ENCODE measurements around the gene HOOK1.
A peak's percentile ranks its signal among the peaks of the same experiment; 100 is the strongest.

HOOK1 gene

DNA sequence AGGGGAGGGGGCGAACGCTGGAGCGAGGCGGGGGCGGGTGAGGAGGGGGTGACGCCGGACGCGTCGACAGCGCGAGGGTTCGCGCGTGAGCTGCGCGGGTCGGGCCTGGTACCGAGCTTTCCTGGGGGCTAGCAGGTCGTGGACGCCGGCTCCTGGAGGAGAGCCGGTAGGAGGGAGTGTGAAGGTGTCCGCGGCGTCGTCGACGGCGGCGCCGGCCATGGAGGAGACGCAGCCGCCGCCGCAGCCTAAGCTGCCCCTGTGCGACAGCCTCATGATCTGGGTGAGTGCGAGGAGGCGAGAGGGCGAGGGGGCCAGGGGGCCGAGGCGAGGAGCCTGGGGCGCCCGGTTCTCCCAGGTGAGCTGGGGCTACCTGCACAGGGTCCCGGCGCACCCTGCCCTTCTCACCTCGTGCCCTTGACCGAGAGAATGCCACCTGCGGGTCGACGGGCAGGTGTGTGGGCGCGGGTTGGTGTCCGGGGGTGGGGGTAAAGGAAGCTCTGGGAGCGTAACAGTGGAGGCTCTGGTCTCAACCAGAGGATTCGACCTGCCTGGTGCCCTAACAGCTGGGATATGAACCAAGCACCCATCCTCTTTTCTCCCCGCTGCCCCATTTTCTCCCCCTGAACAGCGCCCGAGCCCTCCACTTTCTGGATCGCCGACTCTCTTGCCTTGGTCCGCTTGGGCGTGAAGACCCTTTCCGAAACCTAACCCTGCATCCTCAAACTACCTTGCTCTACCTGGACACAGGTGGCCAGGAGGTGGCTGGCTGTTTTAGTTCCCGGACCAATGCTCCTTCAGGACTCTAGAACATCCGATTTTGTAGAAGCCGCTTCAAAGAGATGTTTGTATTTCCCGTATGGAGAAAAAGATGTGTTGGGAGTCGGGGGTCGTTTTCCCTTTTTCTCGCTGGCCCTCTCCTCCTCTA lies at the start of gene HOOK1:
Gene HOOK1 (plus strand): TSS at position 49 of the 925 bp plus-strand sequence. CDS start 169 bp downstream, at position 218.
- peak; percentile 36 for DNase-seq (ENCODE audit: low spot score)

DNA sequence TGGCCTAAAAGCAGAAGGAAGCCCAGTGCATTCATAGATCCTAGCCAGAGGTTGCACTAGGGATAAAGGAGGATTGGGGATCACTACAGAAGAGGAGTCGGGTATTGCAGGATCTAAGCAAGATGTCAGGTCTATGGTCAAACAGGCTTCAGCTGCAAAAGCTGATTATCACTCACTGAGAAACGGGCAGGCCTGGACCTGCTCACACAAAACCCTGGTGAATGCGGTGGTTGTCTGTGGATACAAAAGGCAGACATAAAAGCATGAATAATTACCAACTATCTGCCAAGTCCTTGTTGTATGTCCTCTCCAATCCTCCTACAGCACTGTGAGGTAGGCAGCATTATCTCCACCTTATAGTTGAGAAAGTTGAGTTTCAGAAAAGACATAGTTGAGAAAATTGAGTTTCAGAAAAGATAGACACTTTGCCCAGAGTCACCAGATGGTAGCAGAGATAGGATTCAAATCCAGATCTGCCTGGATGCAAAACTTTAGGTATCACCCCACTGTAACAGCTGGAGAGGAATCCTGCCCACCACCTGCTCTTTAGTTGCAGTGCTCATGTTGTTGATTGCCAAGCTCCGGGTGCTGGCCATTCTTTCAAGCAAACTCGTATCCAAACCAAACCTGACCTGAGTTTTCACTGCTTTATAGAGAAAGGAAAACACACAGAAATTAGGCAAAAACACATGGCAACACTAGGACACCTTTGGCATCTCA lies 49.6 kb upstream of the HOOK1 start:
- no peak for DNase-seq (ENCODE audit: low spot score)

DNA sequence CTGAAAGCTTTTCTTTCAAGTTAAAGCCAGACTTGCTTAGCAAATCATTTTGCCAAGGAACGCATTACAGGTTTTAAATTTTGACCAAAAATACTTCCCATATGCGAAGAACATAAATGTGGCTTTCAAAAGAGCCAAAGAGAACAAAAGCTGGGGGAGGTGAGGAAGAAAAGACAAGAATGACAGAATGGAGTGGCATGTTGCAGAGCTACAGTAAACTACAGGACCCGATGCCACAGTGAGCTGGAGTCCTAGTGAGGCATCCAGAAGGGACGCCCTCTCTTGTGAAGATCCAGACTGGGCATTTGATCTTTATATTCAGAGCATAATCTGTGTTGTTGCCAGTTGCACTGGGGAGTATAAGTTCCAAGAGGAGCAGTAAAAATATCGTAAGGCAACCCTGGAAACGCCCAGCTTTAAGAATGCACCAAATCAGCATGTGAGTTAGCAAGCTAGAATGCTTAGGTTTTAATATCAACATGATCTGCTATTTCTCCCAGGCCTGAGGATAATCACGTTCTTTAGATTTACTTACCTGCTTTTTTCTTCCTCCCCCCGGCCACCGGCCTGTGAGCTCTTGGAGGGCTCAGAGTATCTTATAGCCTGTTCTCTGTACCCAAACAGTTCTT lies 48.4 kb upstream of the HOOK1 start:
- no peak for DNase-seq (ENCODE audit: low spot score)

DNA sequence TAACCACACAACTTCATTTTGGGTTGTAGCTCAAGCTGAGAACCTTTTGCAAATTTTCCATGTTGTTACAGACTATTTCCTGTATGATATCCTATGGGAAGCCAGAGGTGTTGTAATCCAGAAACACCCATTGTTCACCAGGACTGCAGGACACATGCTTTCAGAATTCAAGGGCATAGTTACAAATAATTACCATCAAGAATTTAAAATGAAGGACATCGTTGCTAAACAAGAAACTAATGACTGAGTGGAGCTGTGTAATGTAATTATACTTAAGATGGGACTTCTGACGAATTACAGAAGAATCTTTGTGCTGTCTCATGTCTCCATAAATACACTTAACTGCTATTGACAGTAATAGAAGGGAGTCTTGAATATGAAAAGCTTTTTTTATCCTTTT lies 47.6 kb upstream of the HOOK1 start:
- DNase-seq (ENCODE audit: low spot score): no peak

DNA sequence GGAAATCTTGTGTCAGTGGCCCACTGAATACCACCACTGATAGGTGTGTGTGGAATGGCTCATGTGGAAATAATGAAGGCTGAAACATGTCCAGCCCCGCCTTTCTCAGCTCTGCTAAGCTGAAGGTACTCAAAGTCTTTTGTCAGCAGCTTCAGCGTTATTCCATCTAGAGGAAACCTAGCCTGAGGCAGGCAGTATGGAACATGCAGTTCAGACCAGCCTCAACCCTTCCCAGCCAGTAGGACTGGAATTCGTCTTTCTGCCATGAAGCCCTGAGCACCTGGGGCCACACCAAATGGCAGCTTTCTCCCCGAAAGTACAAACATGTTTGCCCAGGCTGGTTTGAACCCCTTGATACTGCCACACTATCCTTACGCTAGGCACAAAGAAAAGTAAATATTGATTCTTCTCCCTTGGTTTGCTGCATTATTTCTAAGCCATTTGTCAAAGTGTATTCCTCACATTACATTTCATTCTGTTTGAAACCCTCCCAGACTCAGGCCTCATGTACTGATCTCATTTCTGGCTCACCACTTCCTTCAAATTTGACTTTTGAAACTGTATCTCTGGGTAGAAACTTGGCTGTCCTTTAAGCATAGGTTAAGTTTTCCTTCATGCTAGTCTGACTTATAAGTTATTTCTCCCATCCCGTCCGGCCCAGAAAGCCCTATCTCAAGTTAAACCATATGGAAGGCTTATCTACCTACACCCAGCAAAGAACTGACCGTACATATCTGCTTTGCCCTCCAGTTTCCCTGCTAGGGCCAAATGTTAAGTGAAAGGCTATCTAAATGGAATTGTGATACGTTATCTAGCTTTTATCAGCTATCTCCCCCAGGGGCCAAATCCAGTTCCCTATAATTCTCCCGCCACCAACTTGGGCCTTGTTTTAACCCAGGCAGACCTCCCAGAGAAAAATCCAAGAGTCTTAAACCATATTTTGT lies 45.7 kb upstream of the HOOK1 start:
- DNase-seq (ENCODE audit: low spot score): no peak

DNA sequence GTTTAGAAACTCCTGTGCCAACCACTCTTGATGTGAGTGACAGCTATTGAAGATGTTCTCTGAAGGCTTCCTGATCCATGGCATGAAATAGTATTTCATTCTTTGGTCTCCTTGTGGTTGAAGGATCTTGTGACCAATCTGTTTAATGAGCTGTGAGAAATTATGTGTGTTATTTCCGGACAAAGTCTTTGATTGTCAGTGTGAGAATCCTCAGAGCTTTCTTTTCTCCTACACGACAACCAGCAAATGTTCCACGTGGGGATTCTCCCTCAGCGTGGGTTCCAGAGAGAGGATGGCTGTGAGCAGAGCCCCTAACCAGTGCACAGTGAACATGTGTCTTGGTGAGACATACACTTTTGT lies 45.0 kb upstream of the HOOK1 start:
- no peak for DNase-seq (ENCODE audit: low spot score)

DNA sequence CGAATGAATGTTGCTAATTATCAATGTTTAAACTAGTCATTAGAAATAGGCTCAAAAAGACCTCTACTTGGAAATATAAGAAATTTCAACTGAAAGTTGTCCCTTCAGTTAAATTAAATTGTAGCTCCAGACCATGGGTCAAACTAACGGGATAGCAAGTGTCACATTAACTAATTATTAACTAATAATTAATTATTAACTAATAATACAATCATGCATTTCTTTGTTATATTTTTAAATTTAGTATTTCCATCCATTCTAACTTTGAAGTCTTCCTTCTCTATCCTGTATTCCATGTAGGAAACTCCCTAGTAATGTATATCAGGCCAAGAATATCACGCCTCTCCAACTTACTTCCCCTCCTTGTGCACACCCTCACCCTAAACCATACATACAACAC lies 43.4 kb upstream of the HOOK1 start:
- DNase-seq (ENCODE audit: low spot score): no peak

DNA sequence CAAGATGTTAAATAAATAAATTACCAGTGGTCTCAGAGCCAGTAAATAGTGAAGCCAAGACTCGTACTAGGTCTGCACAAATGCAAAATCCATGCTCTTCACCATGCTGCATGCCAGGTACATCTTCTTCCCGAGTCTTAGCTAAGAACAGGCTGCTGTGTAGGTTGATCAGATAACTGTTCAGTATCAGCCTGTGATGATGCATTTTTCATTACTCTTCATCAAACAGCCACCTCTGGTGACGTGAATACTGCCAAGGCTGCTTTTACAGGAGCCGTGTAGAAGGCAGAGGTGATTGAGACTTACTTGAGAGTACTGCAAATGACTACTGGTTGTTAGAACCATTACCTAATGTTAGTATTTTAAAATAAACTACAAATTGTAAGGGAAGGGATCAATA lies 39.3 kb upstream of the HOOK1 start:
- no peak for DNase-seq (ENCODE audit: low spot score)

DNA sequence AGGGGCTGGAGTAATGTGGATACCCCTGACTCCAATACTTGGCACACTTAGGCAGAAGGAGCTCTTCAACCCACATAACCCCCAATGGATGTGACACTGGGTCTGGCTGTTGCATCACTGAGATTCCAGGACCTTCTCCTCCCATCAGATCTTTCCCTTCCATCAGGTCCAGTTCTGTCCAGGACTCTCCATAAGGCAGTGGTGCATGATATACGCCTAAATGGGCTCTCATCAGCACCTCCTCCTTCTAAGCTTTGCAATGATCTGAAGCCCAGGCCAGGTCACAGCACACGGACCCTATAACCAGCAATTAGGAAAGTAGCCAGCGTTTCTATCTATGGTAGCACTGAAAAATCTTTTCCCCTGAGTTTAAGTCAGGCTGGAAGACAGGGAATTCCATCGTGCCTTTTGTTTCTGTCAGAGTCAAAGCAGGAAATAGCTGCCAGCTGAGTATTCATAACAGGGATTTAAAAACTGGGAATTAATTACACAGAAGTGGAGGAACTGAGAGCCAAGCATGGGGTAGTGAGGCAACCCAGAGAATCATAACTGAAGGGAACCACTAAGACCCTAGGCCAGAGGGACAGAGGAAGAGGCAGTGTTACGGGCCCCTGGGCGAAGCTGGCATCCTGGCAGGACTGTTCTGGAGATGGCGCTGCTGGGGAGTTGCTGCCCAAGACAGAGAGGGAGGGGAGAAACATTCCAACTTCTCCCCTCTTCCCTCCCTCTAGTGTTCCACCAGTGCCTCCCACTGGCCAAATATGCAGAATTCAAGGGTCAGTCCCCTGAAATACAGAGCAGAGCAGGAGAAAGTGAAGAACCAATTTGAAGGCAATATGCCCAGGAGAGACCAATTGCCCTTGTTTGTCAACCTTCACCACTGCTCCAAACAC lies 37.5 kb upstream of the HOOK1 start:
- DNase-seq (ENCODE audit: low spot score): no peak

DNA sequence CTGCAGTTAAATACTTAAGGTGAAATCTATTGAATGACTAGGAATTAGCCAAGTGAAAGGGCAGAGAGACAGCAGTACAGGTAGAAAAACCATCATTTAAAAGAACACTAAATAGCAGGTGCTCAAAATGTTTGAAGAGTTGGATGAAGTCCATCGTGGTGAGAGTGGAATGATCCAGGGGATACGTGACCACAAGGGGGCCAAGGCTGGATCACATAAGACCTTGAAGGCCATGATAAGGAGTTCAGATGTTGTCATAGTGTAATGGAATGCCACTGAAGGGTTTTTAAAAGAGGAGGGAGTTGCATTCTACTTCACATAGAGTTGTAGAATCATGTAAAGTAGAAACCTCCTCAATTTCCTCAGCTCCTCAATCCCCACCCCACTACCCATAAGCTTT lies 34.8 kb upstream of the HOOK1 start:
- no peak for DNase-seq (ENCODE audit: low spot score)

DNA sequence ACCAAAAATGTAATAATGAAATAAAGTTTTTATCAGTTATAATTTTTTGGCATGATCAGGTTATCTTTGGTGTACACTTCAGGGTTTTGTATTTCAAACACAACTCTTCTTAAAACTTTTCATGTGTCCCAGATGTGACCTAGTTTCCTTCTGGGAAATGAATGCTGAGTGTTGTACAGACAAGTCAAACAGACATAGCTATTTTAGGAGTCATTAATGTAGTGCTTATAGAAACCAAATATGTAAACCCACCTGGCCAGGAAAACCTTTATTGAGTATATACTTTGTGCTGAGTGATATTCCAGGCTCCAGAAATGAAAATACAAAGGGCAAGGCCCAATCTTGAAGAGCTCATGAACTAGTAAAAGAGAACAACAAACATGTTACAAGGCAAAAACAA lies 25.9 kb upstream of the HOOK1 start:
- no peak for DNase-seq (ENCODE audit: low spot score)

DNA sequence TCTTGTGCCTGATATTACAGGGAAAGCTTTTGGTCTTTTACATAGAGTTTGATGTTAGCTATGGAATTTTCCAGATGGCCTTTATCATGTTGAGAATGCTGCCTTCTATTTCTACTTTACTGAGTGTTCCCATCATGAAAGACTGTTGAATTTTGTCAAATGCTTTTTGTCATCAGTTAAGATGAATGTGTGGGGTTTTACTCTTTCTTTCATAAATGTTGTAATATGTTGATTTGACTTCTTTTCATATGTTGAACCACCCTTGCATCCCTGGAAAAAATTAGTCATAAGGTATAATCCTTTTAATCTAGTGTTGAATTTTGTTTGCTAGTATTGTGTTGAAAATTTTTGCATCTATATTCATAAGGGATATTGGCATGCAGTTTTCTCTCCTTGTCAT lies 16.1 kb upstream of the HOOK1 start:
- DNase-seq (ENCODE audit: low spot score): no peak

DNA sequence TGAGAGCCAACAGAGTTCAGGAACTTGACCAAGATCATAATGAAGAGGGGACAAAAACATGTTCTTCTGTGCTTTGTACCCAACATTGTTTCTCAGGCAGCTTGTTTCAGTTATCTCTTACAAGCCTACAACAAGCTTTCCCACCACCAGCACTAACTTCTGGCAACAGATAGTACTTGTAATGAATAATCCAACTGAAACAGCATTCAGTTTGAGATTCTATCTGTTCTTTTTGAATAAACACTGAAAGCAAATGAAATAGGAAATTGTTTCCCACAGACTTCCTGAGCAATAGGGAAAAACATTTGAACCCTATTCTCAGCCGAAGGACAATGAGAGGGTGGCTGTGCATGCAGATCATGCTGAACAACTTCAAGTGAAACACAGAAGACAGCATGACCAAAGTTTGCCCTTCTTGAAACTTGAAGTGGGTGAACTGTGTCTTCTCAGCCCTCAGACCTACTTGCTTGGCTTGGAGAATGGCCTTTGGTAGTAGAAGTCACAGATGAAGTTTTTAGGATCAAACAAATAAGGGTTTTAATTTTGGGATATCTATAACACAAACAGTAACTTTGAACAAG lies 11.2 kb upstream of the HOOK1 start:
- no peak for DNase-seq (ENCODE audit: low spot score)

DNA sequence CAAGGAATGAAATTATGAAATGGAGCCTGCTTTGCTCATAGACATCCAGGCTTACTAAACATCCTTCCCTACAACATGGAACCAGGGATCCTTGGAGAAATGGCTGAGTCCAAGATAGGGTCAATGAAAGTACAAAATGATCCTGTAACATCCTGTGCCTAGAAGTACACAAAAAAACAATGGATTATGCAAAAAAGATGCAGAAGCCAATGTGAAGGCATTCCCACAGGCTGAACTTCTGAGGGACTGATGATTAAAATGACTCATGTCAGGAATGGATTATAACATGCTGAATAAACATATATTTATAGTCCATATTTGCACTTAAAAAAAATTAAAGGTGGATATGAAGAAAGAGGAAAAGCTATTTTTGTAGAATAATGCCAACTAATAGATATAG lies 10.4 kb upstream of the HOOK1 start:
- DNase-seq (ENCODE audit: low spot score): no peak

DNA sequence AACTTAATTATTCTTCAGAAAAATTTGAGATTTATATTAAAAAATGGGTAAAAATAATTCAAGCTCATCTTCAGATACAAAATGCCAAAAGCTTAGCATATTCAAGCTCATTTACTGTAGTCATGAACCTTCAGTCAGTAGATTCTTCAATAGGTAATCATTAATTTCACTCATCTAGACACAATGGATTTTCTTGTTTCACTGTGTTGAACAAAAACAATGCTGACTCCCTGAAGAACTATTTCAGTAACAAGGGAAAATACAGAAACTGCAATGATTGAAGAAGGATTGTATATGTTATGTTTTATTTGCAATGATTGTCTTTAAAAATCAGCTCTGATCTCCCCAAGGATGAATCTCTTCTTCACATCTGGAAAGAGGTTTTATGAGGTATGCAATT lies 9.2 kb upstream of the HOOK1 start:
- no peak for DNase-seq (ENCODE audit: low spot score)

DNA sequence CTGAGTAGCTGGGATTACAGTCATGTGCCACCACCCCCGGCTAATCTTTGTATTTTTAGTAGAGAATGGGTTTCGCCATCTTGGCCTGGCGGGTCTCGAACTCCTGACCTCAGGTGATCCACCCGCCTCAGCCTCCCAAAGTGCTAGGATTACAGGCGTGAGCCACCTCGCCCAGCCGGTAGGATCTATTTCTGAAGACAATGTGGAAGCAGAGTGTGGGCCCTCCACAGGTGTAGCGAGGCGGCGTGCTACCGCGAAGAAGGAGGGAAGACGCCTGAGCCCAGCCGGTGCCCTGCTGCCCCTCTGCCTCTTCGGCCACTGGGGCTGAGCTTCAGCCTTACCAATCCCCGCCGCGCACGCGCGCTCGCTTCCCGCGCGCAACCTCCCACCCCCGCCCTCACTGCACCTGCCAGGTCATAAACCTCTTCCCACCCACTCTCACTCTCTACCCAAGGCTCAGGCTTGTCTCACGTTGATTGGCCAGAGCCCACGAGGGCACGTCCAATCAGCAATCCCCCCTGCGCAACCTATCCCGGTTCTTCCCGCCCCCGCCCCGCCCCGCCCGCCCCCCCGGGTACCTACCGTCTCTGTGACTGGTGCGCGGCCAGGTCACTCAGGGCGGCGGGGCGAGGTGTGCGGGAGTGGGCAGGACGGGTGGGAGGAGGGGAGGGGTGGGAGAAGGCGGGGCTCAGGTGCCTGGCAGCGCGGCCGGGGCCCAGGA lies 409 bp upstream of the HOOK1 start:
- DNase-seq (ENCODE audit: low spot score): peak; percentile 99

DNA sequence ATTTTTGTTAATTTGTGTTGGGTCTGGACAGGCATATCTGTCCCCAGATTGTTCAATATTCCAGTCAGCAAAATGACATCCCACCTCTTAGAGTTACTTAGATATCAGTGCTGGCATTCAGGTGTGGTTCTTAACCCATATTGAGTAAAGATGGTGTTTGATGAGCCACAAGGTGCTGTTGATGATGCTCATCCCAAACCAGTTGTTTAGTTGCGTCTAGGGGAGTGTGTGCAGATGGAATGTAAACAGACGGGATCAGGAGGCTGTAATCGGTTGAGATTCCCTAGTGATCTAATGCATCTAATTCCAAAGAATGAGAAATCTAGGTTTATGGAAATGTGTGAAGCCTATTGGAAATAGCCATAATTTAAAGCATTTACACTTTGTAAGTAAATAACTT lies 1.1 kb downstream of the HOOK1 start:
- DNase-seq (ENCODE audit: low spot score): peak; percentile 41

DNA sequence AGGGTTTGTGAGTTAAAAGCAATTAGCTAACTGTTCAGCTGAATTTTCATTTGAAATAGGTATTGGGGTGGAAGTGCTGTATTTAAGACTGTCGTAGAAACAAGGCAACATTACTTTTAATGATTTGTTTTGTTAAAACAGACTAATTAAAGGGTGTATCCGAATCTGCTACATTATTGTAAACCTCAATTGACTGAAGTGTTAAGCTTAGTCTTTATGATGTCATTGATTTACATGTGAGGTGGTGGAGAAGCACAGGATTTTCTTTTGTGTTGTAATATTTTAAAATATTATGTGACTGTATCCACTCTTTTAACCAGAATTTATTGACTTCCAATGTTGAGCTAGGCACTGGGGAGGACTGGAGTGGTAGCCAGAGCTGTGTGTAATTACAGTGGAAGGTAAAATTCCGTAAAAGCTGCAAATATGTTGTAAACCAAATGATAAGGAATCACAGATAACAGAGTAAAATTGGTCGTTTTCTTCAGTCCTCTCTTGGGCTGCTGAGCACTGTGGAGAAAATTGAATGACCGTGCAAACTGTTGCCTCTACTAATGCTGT lies 1.6 kb downstream of the HOOK1 start:
- no peak for DNase-seq (ENCODE audit: low spot score)

All from cerebellar cortex (tissue), 1 donor.